Right lobe of liver (tissue), 4 donors: ENCODE results near the gene SEMA3E.

Source experiments
- CTCF ChIP-seq, 4 donors: fragments of 200-600 bp in 3 of 4; fragments of 450-650 bp in 1 of 4; IDR thresholded peaks; one replicate each; pipeline versions ENCODE4 v1.5.1 to v1.8.0; 2016 to 2022; ENCODE audit warnings: antibody characterized with exemption in 4 of 4, mild to moderate bottlenecking in 2 of 4
- POLR2A ChIP-seq: fragments of 450-650 bp; IDR thresholded peaks from one replicate; pipeline ENCODE4 v1.6.1; 2017; ENCODE audit warnings: antibody characterized with exemption, mild to moderate bottlenecking
- donor health status: DM: no; HTN: no; CAD: no.
- donor health status: DM: no; HTN: no; CAD: no.
- donor health status: DM: no; HTN: yes; CAD: no.

DNA sequence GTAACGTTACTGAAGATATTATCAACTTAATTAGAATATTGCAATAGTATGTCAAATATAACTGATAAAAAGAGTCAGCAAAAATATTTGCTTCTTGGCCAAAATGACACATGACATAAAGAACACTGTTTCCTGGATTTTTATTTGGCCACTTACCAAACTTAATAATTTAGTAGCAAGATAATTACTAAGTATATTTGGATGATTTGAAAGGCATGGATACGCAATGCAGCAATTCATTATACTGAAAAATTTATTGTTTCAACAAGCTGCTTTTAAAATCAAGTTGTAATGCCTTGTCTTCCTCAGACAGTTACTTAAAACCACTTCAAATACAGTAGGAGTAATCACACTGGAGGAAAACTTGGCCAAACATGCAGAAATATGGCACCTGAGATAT is 234.0 kb downstream of the SEMA3E start:
- TF ChIP-seq POLR2A = no peak
- TF ChIP-seq CTCF (IDR thresholded peaks at IDR 0.05) = no peak
